Activated CD4-positive, alpha-beta T cell treated with anti-CD3 and anti-CD28 coated beads for 1 hour (primary cell): ENCODE data around the gene ZSCAN4.

ENCODE experiments used
- DNase-seq: peaks from one replicate; pipeline ENCODE4 v3.0.0-alpha.2; 2020

Gene ZSCAN4

GRCh38 chr19:57668635-57669034, at the start of gene ZSCAN4:
Gene ZSCAN4 (plus strand): TSS chr19:57668935. CDS start chr19:57676146, 7,211 bp downstream.
- DNase-seq, result no peak

GRCh38 chr19:57620673-57621348, 47.9 kb upstream of the ZSCAN4 start:
- no peak for DNase-seq

- no peak for DNase-seq
Observed at GRCh38 chr19:57623091-57623490, 45.6 kb upstream of the ZSCAN4 start.

- DNase-seq, result peak; percentile 80
Observed at GRCh38 chr19:57632987-57633831, 35.5 kb upstream of the ZSCAN4 start, which contains the start of gene ZNF211. Gene ZNF211 (plus strand): TSS chr19:57633168. CDS start chr19:57633347, 179 bp downstream.

GRCh38 chr19:57633832-57634131, 35.0 kb upstream of the ZSCAN4 start:
- DNase-seq, result no peak

GRCh38 chr19:57637379-57637778, 31.4 kb upstream of the ZSCAN4 start:
- no peak for DNase-seq

- no peak for DNase-seq
Observed at GRCh38 chr19:57641715-57642234, 27.0 kb upstream of the ZSCAN4 start.

- DNase-seq, result no peak
Observed at GRCh38 chr19:57642396-57643046, 26.2 kb upstream of the ZSCAN4 start.

GRCh38 chr19:57643734-57644133, 25.0 kb upstream of the ZSCAN4 start:
- no peak for DNase-seq

GRCh38 chr19:57648331-57649003, 20.3 kb upstream of the ZSCAN4 start:
- DNase-seq, result no peak

- no peak for DNase-seq
Observed at GRCh38 chr19:57651654-57651996, 17.1 kb upstream of the ZSCAN4 start.

GRCh38 chr19:57653689-57654088, 15.0 kb upstream of the ZSCAN4 start:
- DNase-seq, result no peak

GRCh38 chr19:57655443-57655842, 13.3 kb upstream of the ZSCAN4 start:
- no peak for DNase-seq

GRCh38 chr19:57656346-57656745, 12.4 kb upstream of the ZSCAN4 start:
- DNase-seq, result no peak

- no peak for DNase-seq
Observed at GRCh38 chr19:57664269-57665127, 4.2 kb upstream of the ZSCAN4 start.

- DNase-seq, result no peak
Observed at GRCh38 chr19:57665261-57665806, 3.4 kb upstream of the ZSCAN4 start.

- no peak for DNase-seq
Observed at GRCh38 chr19:57667228-57667627, 1.5 kb upstream of the ZSCAN4 start.

GRCh38 chr19:57671124-57671895, 2.6 kb downstream of the ZSCAN4 start:
- DNase-seq, result no peak

- no peak for DNase-seq
Observed at GRCh38 chr19:57672466-57672865, 3.7 kb downstream of the ZSCAN4 start.

GRCh38 chr19:57675881-57676280, 7.1 kb downstream of the ZSCAN4 start:
- DNase-seq, result no peak

GRCh38 chr19:57682226-57682766, 13.6 kb downstream of the ZSCAN4 start:
- DNase-seq, result no peak
